T-helper 9 cell (primary cell): Measurements from ENCODE around the gene ABCA3.
"Not testable (repeated sequence)": the region's sequence is repeated elsewhere in the genome, so short reads cannot be mapped to it uniquely, and the experiment has no call there.

Source experiments
- DNase-seq: peaks from one replicate; pipeline ENCODE4 v3.0.0-alpha.2; 2020

Gene ABCA3

GRCh38 chr16:2278956-2279800 lies 61.4 kb downstream of the ABCA3 start:
- DNase-seq = no peak

- DNase-seq = no peak
Observed at GRCh38 chr16:2278272-2278608, 62.3 kb downstream of the ABCA3 start.

- DNase-seq = no peak
Observed at GRCh38 chr16:2277466-2278271, 62.9 kb downstream of the ABCA3 start.

GRCh38 chr16:2276368-2277195 lies 63.9 kb downstream of the ABCA3 start:
- no peak for DNase-seq

- DNase-seq = no peak
Observed at GRCh38 chr16:2275476-2276367, 64.8 kb downstream of the ABCA3 start.

- no peak for DNase-seq
Observed at GRCh38 chr16:2273931-2274330, 66.6 kb downstream of the ABCA3 start.

- DNase-seq = no peak
Observed at GRCh38 chr16:2273484-2273883, 67.0 kb downstream of the ABCA3 start.

GRCh38 chr16:2271848-2272461 lies 68.6 kb downstream of the ABCA3 start:
- DNase-seq = no peak

- DNase-seq = no peak
Observed at GRCh38 chr16:2270588-2271470, 69.7 kb downstream of the ABCA3 start.

GRCh38 chr16:2270070-2270462 lies 70.5 kb downstream of the ABCA3 start:
- no peak for DNase-seq

GRCh38 chr16:2267913-2268666 lies 72.4 kb downstream of the ABCA3 start, which contains the start of gene RNPS1:
RNPS1 (minus strand) TSS chr16:2268126; CDS start chr16:2264643, 3,483 bp downstream.
- DNase-seq = peak; percentile 95

- DNase-seq = not testable (repeated sequence)
Observed at GRCh38 chr16:2267505-2267912, 73.0 kb downstream of the ABCA3 start.

- DNase-seq = not testable (repeated sequence)
Observed at GRCh38 chr16:2266887-2267286, 73.6 kb downstream of the ABCA3 start.

GRCh38 chr16:2263026-2263425 lies 77.5 kb downstream of the ABCA3 start:
- DNase-seq = not testable (repeated sequence)

GRCh38 chr16:2260250-2260649 lies 80.3 kb downstream of the ABCA3 start:
- DNase-seq = no peak

GRCh38 chr16:2258530-2258929 lies 82.0 kb downstream of the ABCA3 start:
- DNase-seq = not testable (repeated sequence)

- no peak for DNase-seq
Observed at GRCh38 chr16:2257726-2258125, 82.8 kb downstream of the ABCA3 start.

- DNase-seq = no peak
Observed at GRCh38 chr16:2256531-2257140, 83.9 kb downstream of the ABCA3 start.

GRCh38 chr16:2253293-2253692 lies 87.2 kb downstream of the ABCA3 start:
- DNase-seq = no peak
